Endothelial cell of umbilical vein (primary cell): Measurements from ENCODE around the gene CLCNKA. TPM values are rescaled to one million over a fixed set of nuclear protein-coding genes. Genes with fewer than 3 reads are reported as not detected.

Source experiments
- BruUV-seq: library from RNA; stranded (reverse); fragments of 400-500 nt; replicated peaks from 2 replicates; lab custom pipeline; 2021; lab: Mats Ljungman, UMichigan
- CTCF ChIA-PET: fragments of 300-600, 350-600 bp; sonication (Branson Sonifier 250); formaldehyde crosslinking; loops from one replicate; lab custom pipeline; 2021; ENCODE audit warnings: antibody characterized with exemption, inconsistent platforms; lab: Charles Lee
- POLR2A ChIA-PET: fragments of 300-600, 350-600 bp; sonication (Branson Sonifier 250); formaldehyde crosslinking; loops from one replicate; lab custom pipeline; 2021; ENCODE audit warnings: antibody characterized with exemption, inconsistent platforms; lab: Charles Lee
- DNase-seq: peaks from one replicate; pipeline ENCODE4 v3.0.0-alpha.2; 2011; ENCODE audit warnings: low read depth, low spot score
- FAIRE-seq: peaks from 2 replicates; lab custom pipeline; 2011; peaks lifted over from hg19 to GRCh38; lab: Jason Lieb, UNC
- H2AFZ ChIP-seq: 2 replicates; pipeline ENCODE4 v1.6.0; 2012; ENCODE audit warnings: low read depth, low read length, control low read depth, inconsistent platforms
- H3K27ac ChIP-seq: 2 replicates; pipeline ENCODE4 v1.5.1; 2011; ENCODE audit warnings: low read depth, mild to moderate bottlenecking, control low read depth, low read length, moderate library complexity; ENCODE audit not compliant: insufficient read depth
- H3K27me3 ChIP-seq, 2 experiments: 2 replicates each; pipeline versions ENCODE4 v1.6.0 to v1.6.1; 2011; ENCODE audit warnings: low read length in 2 of 2, mixed read lengths in 1 of 2; ENCODE audit not compliant: control insufficient read depth in 2 of 2, insufficient read depth in 2 of 2
- H3K36me3 ChIP-seq, 2 experiments: 2 replicates in 1 of 2; 3 replicates in 1 of 2; pipeline ENCODE4 v1.5.1; 2011; ENCODE audit warnings: low read length in 2 of 2, mild to moderate bottlenecking in 1 of 2, moderate library complexity in 1 of 2; ENCODE audit not compliant: control insufficient read depth in 2 of 2, insufficient read depth in 2 of 2; ENCODE audit errors: extremely low read depth in 1 of 2
- H3K4me1 ChIP-seq: 3 replicates; pipeline ENCODE4 v1.5.1; 2011; ENCODE audit warnings: mild to moderate bottlenecking, low read length; ENCODE audit not compliant: control insufficient read depth, insufficient read depth; ENCODE audit errors: extremely low read depth
- H3K4me2 ChIP-seq: 2 replicates; pipeline ENCODE4 v1.6.1; 2011; ENCODE audit warnings: low read length, control low read depth, mixed read lengths; ENCODE audit not compliant: insufficient read depth
- H3K4me3 ChIP-seq, 3 experiments: fragments of 200-600 bp in 1 of 3; sonication (generic), shearing (Covaris generic) in 1 of 3; replicated peaks in 1 of 3; 2 replicates each; pipeline ENCODE4 v1.5.1; 2011 to 2016; ENCODE audit warnings: control low read depth in 3 of 3, low read length in 3 of 3, mild to moderate bottlenecking in 2 of 3, inconsistent platforms in 1 of 3, low read depth in 1 of 3, moderate library complexity in 1 of 3; ENCODE audit not compliant: insufficient read depth in 1 of 3
- H3K79me2 ChIP-seq: 2 replicates; pipeline ENCODE4 v1.6.0; 2012; ENCODE audit warnings: low read length, inconsistent platforms; ENCODE audit not compliant: control insufficient read depth, insufficient read depth
- H3K9ac ChIP-seq: replicated peaks from 2 replicates; pipeline ENCODE3; 2011; ENCODE audit warnings: low read length, control low read depth; ENCODE audit not compliant: insufficient read depth; ENCODE audit errors: extremely low read depth
- H3K9me1 ChIP-seq: replicated peaks from 3 replicates; pipeline ENCODE4 v1.6.0; 2011; ENCODE audit warnings: mild to moderate bottlenecking, low read length; ENCODE audit not compliant: control insufficient read depth, insufficient read depth; ENCODE audit errors: extremely low read depth
- H3K9me3 ChIP-seq: replicated peaks from 2 replicates; pipeline ENCODE4 v1.5.1; 2012; ENCODE audit warnings: low read length, inconsistent platforms; ENCODE audit not compliant: control insufficient read depth, insufficient read depth
- H4K20me1 ChIP-seq: replicated peaks from 2 replicates; pipeline ENCODE3; 2011; ENCODE audit warnings: mild to moderate bottlenecking, low read length; ENCODE audit not compliant: control insufficient read depth, insufficient read depth; ENCODE audit errors: extremely low read depth
- CTCF ChIP-seq, 2 donors: IDR thresholded peaks; 1 replicate in 1 of 2; 2 replicates in 1 of 2; pipeline ENCODE4 v1.5.1; 2011; ENCODE audit warnings: low read length in 2 of 2, mild to moderate bottlenecking in 2 of 2, moderate library complexity in 2 of 2, control low read depth in 1 of 2, inconsistent platforms in 1 of 2, low read depth in 1 of 2; ENCODE audit not compliant: insufficient read depth in 1 of 2; ENCODE audit errors: extremely low read depth in 1 of 2
- EZH2 ChIP-seq: IDR thresholded peaks from 2 replicates; pipeline ENCODE4 v1.6.1; 2012; ENCODE audit warnings: borderline replicate concordance, low read depth, mild to moderate bottlenecking, moderate library complexity, low read length, inconsistent platforms; ENCODE audit not compliant: severe bottlenecking
- FOS ChIP-seq: IDR thresholded peaks from 2 replicates; pipeline ENCODE4 v1.6.1; 2011; ENCODE audit warnings: mild to moderate bottlenecking, low read length, moderate library complexity, borderline replicate concordance; ENCODE audit not compliant: insufficient read depth
- GATA2 ChIP-seq: IDR thresholded peaks from 2 replicates; pipeline ENCODE4 v1.7.0; 2011; ENCODE audit warnings: low read depth, mild to moderate bottlenecking, moderate library complexity, mixed read lengths, low read length; ENCODE audit not compliant: insufficient read length, insufficient read depth
- JUN ChIP-seq: IDR thresholded peaks from 2 replicates; pipeline ENCODE4 v1.6.1; 2011; ENCODE audit warnings: borderline replicate concordance, low read depth; ENCODE audit not compliant: insufficient read length, insufficient read depth
- MYC ChIP-seq: IDR thresholded peaks from one replicate; pipeline ENCODE4 v1.6.1; 2011; ENCODE audit warnings: mild to moderate bottlenecking, low read depth, low read length
- POLR2A ChIP-seq: IDR thresholded peaks from 2 replicates; pipeline ENCODE4 v1.6.1; 2012; ENCODE audit warnings: low read depth, mild to moderate bottlenecking, control low read depth, low read length
- POLR2AphosphoS5 ChIP-seq: IDR thresholded peaks from 2 replicates; pipeline ENCODE4 v1.6.1; 2012; ENCODE audit warnings: low read depth, mild to moderate bottlenecking, control low read depth, low read length, moderate library complexity; ENCODE audit not compliant: insufficient read depth
- dilution Hi-C: fragments of 300-500 bp; cut with MboI; formaldehyde crosslinking; loops from one replicate; pipeline ENCODE4 v1.15.0; 2019; ENCODE audit warnings: low sequenced_read_pairs; ENCODE audit not compliant: extremely low pct_ligation_motif_present
- intact Hi-C: fragments of 100-400 bp; cut with micrococcal nuclease; formaldehyde crosslinking; loops from one replicate; pipeline ENCODE4 v1.10.0; 2022
- polyA plus RNA-seq, 4 experiments: library from polyadenylated mRNA; depleted of rRNA in 3 of 4; stranded (reverse) in 3 of 4; unstranded in 1 of 4; fragments of >200 nt; gene quantifications; 2 replicates each; pipeline versions ENCODE4 v1.2.1 to v1.2.3, GENCODE V29; 2011 to 2012; ENCODE audit warnings: missing spikeins in 1 of 4
- total RNA-seq: library from RNA; stranded (reverse); gene quantifications from 2 replicates; pipeline ENCODE4 v1.2.3, GENCODE V29; 2021
- TF ChIP-seq, protein P1 (sequence below): IDR thresholded peaks from 2 replicates; pipeline ENCODE4 v1.6.1; 2011; ENCODE audit not compliant: insufficient read depth, insufficient read length

CLCNKA gene
- total and polyA plus RNA-seq, 2 donors (not counting 3 experiments of a cell fraction or from before 2014, with no cell fraction given): not detected

DNA sequence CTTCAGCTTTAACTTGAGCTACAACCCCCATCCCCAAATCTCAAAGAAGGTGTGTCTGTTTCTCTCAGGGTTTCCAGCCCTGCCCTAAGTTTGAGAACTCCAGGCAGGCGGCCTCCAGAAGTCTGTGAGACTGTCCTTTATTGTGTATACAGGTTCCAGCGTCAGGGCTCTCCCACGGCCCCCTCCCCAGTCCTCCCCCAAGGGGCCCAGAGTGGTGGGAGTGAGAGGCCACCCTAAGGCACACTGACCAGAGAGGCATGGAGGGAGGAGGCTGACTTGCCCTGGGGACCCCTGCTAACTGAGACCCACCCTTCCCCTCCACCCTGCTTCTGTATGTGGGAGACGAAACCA lies 8.0 kb upstream of the CLCNKA start:
- no peak overlapping the region for H3K4me3 ChIP-seq
- DNase-seq: no peak
- H3K4me1 ChIP-seq: peaks cover 4% of the 10 kb centered on the region
- H4K20me1 ChIP-seq: no peaks in the 10 kb centered on the region
- no TSS peak for BruUV-seq
- H3K9me1 ChIP-seq: no peaks in the 10 kb centered on the region
- ChIA-PET CTCF (no interaction called here), POLR2A (no interaction called here)
- H3K79me2 ChIP-seq: no peaks in the 10 kb centered on the region
- intact Hi-C loops: no loop called here
- H3K27ac ChIP-seq: no peak overlapping the region
- TF ChIP-seq, protein P1, sequence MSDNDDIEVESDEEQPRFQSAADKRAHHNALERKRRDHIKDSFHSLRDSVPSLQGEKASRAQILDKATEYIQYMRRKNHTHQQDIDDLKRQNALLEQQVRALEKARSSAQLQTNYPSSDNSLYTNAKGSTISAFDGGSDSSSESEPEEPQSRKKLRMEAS: no peak
- TF ChIP-seq GATA2: no peak
- no peak for TF ChIP-seq JUN
- no peak for TF ChIP-seq CTCF (IDR thresholded peaks at IDR 0.05; ENCODE audit: extremely low read depth in 1 of 2, insufficient read depth in 1 of 2, low read depth in 1 of 2, low read length in 2 of 2)
- TF ChIP-seq EZH2: no peak
- no peak for TF ChIP-seq MYC
- no peak for TF ChIP-seq POLR2AphosphoS5
- no peak for TF ChIP-seq POLR2A
- TF ChIP-seq FOS: no peak
- no peaks in the 10 kb centered on the region for H3K36me3 ChIP-seq
- H3K4me2 ChIP-seq: no peak overlapping the region
- no peak for FAIRE-seq
- dilution Hi-C loops: no loop called here
- H3K27me3 ChIP-seq: no peaks in the 10 kb centered on the region
- H3K9ac ChIP-seq: no peak overlapping the region
- no peak overlapping the region for H2AFZ ChIP-seq
- H3K9me3 ChIP-seq: no peaks in the 10 kb centered on the region
